Fibroblast of mammary gland (primary cell): ENCODE measurements around the gene VPS72.

ENCODE experiments used
- DNase-seq: peaks from one replicate; pipeline ENCODE4 v3.0.0-alpha.2; 2010; ENCODE audit warnings: low read depth
- H3K4me3 ChIP-seq: 2 replicates; pipeline ENCODE4 v1.5.1; 2011; ENCODE audit warnings: low read depth, mild to moderate bottlenecking, low read length, moderate library complexity; ENCODE audit not compliant: control insufficient read depth
- CTCF ChIP-seq: conservative IDR thresholded peaks from 2 replicates; pipeline ENCODE4 v1.5.1; 2011; ENCODE audit warnings: low read depth, low read length, inconsistent platforms; ENCODE audit not compliant: control insufficient read depth, insufficient read depth

The VPS72 gene

DNA sequence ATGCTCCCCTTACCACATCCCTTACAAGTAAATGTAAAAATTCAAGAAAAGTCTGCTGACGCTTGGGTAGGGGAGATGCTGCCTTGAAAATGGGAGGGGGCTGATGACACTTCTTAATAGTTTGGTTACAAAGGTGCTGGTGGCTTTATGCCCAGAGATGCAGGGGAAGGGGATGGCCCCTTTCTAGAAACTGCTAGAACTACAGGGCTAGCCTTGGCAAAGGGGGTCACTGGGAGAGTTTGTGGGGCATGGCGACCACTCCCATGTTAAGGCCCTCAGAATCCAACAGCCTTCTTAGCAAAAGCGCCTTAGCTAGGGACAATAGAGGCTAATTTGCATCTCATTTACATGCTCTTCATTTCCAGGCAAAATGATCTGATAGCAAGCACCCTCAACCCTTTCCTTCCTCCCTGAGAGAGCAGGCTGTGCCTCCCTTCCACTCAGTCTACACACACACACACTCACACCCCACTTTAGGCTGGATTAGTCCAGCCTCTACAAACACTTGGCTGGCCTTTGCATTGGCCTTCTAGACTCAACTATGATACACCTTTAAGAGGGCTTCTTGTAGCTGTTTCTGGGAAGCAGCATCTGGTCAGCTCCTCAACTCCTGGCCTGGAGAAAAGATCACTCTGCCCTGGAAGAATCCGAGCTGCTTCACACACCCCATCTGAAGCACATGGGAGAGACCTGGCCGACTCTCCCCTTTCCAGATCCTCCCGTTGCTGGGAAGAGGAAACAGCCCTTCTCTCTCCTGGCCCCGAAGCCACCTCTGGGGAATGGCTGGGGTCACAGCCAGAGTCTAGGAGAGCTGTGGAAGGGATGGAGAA is 45.3 kb downstream of the VPS72 start:
- no peak for DNase-seq
- TF ChIP-seq CTCF: no peak

DNA sequence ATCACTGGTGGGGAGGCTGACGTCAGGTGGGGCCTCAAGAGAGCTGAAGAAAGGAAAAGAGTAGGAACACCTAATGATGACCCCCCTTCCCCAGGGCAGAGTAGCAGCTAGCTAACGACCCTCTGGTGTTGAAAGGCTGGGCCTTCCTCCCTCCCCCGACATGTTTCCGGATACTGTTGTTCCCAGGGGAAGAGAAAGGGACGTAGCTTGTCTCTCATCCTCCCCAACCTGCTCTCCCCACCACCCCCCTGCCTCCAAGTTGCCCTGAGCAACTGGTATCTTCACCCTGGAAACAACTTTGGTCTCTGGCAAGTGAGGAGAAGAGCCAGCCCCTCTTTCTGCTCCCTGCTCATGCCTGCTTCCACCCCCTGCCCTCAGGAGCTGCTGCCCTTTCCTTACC is 46.0 kb downstream of the VPS72 start:
- DNase-seq: no peak
- TF ChIP-seq CTCF: no peak
- H3K4me3 ChIP-seq: no peak overlapping the region

More for the DNA sequence above, 45.3 kb downstream of the VPS72 start:
- H3K4me3 ChIP-seq: no peak overlapping the region

GRCh38 chr1:151143057-151143435 is 47.0 kb downstream of the VPS72 start:
- H3K4me3 ChIP-seq: no peak overlapping the region
- no peak for DNase-seq
- TF ChIP-seq CTCF: no peak

GRCh38 chr1:151142411-151143056 is 47.5 kb downstream of the VPS72 start:
- TF ChIP-seq CTCF: no peak
- no peak for DNase-seq
- H3K4me3 ChIP-seq: no peak overlapping the region

DNA sequence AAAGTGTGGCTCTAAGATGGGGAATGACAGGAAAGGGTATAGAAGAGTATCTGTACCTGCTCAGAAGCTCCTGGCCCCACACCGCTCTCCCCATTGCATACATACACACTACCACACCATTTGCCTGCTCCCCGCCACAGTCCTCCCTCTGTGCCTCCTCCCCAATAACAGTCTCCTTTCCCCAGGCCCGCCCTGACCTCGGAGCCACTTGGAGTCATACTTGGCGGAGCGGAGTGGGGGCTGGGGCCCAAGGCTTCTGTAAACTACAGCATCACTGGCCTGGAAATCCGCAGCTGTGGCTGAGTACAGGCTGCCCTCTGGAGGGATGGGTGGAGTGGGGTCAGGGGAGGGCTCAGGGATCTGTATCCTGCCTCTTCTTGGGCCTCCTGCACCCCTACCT is 52.2 kb downstream of the VPS72 start:
- H3K4me3 ChIP-seq: no peak overlapping the region
- TF ChIP-seq CTCF: no peak
- DNase-seq: no peak

DNA sequence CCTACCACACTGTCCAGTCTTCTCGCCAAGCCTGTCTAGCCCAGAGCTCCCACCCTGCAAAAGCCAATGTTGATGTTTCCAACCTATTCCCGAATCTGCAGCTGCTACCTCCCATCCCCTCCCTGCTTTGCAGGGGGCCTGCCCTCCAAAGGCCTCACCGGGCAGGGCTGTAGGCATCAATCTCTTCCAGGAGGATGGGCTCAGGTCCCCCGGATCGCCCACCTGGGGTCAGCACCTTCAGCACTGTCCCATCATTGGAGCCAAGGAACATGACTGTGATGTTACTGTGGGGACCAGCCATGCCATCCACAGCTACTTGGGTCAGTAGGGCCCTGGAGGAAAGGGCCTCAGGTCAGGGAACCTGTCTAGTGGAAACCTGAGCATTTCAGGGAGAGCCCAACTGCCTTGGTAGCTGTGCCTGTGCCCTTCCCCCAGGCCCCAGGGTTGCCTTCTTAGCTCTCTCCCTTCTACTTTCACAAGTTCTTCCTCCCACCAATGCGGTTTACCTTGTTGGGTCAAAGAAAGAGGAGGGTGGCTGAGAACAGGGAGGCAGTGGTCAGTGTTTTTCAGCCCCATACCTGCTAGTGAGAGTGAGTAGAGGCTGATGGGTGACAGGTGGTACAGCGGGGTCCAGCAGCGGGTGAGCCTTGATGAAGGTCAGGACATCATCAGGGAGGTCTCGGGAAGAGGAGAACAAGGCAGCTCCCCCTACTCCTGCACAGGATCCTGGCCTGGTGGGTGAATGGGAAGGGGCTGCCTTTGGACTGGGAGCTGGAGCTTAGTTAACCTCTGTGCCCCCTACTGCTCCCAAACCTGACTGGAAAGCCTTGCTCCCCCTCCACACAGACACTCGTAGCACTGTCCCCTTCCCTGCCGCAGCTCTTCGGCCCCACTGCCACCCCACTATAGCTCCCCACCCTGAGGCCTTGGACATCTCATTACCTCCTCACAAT is 54.3 kb downstream of the VPS72 start:
- no peak for DNase-seq
- H3K4me3 ChIP-seq: no peak overlapping the region
- no peak for TF ChIP-seq CTCF
